SHP77 (cell line): ENCODE data around the gene C10orf143.
"Not testable (repeated sequence)": the region's sequence is repeated elsewhere in the genome, so short reads cannot be mapped to it uniquely, and the experiment has no call there.

Source experiments
- DNase-seq, 2 experiments: peaks; one replicate each; lab custom pipeline; 2025; lab: John Stamatoyannopoulos, UW

C10orf143 gene

DNA sequence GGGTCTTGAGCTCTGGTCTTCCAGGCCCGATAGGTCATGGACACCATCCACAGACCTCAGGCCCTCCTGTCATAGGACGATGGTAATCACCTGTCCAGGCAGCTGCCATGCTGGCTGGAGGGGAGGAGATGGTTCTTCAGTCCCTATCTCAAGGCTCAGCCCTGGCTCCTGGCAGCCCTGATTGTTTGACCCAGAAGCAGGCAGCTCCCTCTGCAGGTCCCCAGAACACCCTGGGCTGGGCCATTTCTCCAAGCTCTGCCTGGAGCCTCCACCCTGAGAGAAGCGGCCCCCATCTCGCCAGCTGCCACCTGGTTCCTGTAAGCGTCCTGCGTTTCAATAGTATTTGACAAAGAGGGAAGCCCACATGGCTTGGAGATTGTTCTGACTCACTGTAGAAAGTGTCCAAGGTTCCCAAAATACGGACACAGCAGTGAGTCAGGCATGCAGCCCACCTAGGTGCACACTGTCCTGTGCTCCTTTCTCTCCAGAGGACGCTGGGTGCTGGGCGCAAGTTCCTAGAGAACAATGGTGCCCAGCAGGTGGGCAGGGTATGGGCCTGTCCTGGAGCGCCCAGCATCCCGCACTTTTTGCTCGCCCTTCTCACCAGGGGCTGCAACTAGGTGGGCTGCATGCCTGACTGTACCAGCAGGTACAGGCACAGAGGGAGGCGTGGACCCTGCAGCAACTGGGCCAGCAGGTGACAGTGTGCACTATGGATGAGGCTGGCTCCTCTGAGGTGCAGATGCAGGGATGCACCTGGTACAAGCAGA lies 74.1 kb downstream of the C10orf143 start:
- DNase-seq, result no peak

DNA sequence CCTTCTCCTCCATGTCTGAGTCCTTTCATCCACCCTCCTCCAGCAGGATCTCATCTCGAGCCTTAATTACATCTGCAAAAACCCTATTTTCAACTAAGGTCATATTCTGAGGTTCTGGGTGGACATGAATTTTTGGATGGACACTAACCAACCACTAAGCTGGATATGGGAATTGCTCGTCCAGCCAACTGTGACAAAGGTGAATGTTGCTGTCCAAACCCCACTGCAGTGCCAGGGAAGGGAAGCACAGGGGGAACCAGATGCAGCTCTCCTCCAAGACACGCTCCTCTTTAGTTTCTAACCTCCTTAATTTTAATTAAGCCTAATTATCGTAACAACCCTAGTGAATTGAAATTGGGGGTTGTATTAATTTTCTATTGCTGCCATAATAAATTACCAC lies 81.4 kb downstream of the C10orf143 start:
- DNase-seq, result no peak

DNA sequence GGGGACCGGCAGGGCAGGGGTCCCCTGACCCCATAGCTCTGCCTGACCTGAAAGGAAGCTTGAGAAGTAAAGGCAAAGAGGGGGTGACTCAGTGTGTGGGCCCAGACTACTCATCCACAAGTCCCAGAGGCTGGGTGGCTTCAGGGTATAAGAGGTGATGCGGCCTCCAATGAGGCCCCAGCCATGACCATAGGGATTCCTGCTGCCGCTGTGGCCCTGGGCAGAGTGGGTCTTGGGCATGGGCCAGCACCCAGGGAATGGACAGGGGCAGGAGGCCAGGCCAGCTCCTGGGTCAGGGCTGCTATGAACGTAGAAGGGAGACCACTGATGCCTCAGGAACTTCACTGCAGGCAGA lies 82.2 kb downstream of the C10orf143 start:
- DNase-seq, result no peak

DNA sequence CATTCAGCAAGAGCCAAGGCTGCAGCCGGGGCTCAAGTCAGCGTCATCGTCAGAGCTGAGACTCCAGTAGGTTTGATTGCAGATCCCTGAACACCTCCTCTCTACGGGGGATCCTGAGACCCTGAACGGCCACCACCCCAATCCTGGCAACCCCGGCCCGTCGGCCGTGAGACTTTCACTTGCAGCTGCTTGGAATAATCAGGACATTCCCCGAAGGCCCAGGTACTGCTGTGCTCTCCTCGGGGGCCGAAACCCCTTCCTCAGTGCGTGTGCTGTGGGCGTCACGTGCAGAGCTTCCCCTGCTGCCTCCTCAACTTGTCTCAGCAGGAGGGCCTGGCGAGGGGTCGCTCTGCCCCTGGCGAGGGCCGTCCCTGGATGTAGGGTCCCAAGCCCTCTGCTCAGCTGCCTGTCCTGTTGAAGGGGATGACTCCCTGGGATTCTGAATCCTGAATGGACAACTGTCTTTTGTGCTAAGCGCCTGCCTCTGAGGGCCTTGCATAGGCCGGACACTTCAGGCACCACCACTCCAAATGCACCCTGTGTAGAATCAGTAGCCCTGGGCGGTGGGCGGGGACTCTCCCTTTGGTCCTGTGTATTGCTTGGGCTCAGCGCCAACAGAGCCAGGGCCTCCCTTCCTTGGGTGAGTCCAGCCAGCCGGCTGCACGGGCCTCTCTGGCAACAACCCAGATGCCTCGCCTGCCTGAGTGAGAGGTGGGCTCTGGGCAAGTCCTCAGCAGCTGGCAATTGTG lies 82.7 kb downstream of the C10orf143 start:
- peak; percentile 65 to 77 for DNase-seq

DNA sequence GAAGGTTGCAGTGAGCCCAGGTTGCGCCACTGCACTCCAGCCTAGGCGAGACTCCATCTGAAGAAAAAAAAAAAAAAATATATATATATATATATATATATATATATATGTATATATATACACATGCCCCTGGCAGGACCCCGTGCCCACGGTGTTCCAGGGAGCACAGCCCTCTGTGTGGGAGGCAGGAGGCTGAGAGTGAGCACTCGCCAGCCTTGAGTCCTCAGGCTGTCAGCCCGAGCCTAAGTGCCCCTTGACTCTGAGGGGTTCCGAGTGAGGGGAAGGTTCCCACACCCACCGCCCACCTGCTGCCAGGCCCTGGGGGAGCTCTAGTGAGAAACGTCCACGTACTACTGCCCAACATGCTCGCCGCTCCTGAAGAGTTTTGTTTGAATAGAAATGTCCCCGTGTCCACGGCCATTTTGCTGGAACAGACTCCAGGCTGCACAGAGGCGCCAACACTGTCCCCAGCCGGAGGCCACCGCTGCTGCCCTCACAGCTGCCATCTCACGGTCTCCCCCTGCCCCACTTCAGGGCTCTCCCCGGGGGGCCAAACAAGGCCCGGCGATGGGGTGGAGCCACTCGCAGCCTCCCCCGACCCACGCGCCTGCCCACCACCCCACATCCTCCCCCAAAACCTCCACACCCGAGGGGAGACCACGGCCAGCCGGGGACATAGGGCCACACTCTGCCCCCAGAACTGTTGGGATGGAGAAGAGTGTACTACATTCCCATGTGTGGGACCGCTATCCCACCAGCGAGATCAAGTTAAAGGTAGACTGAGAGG lies 83.8 kb downstream of the C10orf143 start:
- DNase-seq, result no peak

DNA sequence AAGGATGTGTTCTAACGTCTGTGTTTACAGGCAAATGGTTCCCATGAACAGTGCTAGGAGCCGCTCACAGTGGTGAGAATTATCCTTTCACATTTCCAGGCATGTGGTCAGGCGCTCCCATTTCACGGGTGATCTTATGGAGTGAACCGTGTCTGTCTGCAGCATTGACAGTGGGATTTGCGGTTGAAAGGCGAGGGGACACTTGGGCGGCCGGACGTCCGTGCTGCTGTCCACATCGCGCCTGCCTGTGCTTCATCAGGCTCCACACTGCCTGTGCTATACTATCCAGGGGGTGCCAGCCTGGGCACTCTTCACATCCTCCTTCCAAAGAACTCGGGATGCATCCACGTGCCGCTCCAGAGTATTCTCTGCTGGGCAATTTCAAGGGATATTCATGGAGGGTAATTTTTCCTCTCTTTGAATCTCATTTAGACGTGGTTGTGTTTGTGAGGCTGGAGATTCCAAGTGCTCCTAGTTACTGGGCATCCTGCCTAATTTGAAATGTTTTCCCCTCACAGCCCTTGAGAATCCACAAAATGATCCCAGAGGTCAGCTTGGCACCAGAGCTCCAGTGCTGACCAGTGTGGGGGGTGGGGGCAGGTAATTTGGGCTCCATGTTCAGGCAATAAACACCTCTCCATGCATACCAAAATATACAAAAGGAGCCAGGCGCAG lies 84.7 kb downstream of the C10orf143 start:
- no peak for DNase-seq

DNA sequence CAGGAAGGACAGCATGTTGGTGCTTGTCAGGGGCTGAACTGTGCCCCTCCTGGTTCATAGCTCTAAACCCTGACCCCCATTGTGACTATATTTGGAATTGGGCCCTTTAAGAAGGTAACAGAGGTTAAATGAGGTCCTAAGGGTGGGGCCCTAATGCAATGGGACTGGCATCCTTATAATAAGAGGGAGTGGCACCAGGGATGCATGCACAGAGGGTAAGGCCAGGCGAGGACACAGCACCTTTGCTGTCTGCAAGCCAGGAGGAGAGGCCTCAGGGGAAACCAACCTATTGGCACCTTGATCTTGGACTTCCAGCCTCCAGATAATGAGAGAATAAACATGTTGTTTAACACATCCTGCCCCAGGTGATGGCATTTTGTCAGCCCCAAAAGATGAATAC lies 85.3 kb downstream of the C10orf143 start:
- no peak for DNase-seq

DNA sequence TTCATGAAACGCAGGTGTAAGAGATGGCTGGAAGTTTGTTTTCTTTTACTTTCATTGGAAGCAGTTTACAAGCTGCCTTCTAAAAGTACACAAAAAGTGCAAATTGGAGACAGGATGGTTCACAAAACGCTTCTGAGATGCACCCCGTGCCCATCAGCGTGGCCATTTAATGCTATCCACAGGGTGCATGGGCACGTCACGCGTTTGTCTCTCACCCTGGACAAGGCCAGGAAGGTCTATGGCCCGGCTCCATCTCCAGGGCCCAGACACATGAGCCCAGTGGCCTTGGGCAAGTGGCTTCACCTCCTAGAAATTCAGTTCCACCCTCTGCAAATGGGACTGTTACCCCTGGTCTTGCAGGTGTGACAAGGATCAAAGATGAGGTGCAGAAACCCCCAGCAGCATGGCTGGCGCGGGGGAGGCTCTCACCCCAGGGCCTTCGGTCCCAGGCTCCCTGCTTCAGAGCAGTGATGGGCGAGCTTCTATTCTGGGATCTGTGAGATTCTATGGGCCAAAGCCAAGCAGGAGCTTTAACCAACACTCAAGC lies 85.8 kb downstream of the C10orf143 start:
- DNase-seq, result no peak

DNA sequence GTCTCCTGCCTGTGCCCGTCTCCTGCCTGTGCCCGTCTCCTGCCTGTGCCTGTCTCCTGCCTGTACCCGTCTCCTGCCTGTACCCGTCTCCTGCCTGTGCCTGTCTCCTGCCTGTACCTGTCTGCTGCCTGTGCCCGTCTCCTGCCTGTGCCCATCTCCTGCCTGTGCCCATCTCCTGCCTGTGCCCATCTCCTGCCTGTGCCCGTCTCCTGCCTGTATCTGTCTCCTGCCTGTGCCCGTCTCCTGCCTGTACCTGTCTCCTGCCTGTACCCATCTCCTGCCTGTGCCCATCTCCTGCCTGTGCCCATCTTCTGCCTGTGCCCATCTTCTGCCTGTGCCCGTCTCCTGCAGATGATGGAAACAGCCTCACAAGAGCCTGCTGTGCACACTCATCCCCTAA lies 86.3 kb downstream of the C10orf143 start:
- DNase-seq, result not testable (repeated sequence)

DNA sequence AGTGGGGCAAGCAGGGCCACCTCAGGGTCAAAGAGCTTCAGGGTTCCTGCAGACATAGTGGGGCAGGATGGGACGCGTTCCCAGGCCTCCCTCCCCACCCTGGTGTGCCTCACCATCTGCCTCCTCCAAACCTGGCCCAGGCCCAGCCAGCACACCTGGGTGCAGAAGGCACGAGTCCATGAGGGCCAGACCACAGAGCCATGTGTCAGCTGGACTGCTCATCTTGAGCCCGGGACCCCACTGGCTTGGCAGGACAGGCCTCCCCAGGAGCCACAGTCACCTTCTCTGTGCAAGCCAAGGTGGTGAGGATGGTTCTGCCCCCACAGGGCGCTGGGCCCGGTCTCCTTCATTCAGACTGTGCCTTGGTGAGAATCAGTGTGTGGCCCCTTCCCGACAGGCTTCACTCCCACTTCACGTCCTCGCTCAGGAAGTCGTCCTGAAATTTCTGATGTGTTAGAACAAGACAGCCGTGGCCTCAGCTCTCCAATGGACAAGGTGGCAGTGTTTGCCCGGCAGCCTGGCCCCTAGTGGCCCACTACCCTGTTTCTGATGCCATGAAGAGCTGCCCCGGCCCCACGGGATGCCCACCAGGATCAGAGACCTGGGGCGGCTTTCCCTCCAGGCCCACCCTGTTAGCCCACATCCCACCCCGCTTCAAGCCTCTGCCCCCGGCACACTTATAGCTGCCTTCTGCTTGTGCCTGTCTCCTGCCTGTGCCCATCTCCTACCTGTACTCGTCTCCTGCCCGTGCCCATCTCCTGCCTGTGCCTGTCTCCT lies 87.0 kb downstream of the C10orf143 start:
- no peak for DNase-seq

DNA sequence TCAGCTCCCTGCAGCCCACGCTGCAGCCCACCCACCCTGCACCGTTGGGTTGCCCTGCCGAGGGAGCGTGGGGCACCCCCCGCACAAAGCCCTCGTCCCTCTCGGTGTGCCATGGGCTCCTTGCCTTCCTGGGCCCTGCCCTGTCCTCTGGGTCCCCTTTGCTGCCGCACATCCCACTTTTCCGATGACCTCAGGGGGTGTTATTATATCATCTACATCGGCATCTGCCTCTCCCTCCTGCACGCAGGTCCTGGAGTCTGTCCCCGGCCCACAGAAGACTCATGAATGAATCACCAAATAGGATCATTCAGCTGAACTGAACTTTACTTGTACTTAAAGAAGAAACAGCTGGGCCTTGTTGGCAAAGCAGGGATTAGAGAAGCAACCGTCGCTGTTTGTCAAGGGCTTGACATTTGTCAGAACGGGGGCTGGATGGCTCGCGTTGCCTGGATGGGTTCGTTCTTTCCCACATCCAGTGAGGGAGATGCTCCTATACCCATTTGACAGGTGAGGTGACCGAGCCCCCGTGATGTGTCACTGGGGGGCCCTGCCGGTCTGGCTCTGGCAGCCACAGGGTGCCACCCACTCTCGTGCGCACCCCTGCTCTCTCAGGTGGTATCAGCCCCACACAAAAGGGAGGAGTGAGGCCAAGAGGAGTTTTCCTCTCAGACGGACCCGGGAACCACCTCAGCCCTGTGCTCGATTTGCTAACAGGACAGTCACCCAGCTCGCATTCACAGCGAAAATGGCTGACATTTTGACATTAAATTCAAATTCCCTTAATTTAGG lies 87.9 kb downstream of the C10orf143 start:
- no peak for DNase-seq

DNA sequence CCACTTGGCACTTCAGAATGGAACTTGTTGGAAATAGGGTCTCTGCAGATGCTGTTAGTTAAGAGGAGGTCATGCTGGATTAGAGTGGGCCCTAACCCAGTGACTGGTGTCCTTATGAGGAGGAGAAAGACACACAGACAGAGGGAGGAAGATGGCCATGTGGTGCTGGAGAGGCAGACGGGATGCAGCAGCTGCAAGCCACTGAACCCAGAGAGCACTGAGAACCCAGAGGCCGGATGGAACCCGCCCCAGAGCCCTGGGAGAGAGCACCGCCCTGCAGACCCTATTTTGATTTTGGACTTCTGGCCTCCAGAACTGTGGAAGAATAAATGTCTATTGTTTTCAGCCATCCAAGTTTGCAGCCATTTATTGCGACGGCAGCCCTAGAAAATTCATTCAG lies 88.5 kb downstream of the C10orf143 start:
- no peak for DNase-seq

DNA sequence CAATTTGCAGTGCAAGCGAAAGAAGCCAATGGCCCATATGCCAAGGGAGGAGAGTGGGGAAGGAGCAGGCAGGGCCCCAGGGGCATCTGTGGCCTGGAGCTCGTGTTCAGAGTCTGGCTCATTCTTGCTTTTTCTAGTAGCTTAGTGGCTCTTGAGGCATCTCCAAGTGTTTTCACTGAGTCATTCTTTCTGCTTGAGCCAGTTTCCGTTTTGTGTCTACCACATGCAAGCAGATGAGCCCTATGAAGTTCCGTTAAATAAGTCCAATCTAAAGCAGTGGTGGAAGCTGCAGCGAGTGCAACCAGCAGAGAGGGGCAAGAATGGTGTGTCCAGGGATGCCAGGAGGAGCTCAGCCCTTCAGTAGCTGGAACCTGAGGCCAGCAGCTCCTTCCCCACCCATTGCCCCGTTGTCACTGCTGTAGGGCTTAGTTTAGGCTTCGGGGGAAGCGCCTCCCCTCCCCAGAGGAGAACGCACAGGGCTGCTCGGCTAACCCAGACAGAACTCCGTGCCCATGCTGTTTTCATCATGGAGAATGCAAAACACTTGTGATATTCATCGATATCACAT lies 89.2 kb downstream of the C10orf143 start:
- no peak for DNase-seq

DNA sequence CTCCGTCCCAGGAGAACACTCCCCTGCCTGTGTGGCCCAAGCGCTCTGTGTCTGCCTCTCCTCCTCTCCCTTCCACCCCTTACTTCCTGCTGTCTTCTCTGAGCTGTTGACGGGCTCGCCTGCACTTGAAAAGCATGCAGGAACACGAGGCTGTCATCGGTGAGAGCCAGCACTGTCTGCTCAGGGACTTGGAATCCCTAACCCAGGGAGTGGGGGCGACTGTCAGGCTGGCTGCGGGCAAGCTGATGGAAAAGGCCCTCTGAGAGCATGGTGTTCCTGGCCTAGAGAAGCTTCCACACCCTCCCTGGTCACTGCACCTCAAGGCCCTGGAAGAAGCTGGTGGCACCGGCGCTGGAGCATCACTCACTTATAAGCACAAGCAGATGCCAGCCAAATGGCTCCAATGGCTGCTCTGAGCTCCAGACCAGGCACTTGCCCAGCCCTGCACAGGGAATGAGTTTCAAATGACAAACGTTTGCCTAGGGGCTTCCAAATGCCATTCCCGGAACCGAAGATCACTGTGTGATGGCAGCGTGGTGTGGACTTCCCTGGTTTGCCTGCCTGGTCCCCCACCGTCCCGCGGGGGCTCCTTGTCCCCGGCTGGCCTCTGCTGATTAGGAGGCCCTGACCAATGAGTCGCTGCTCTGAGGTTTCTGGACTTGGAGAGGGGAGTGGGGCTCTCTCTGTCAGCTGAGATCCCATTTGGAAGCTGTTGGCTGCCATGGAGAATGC lies 89.8 kb downstream of the C10orf143 start:
- no peak for DNase-seq

DNA sequence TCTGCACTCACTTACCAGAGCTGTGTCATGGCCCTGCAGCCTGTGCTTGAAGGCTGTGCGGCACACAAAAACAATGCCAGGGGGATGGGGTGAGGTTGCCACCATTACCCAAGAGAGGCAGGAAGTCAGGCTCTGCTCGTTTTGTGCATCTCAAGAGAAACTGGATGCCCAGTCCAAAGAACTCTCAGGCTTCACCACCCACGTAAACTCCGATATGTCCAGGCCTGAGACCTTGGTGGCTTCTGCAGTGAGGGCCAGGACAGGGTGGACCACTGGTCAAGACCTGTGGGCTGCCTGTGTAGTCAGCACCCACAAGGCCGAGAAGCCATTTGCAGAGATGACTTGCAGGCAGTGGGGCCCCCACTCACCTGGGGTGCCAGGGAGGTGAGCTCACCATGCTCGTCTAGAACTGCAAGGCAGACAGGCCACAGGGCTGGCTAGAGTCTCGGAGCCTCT lies 91.9 kb downstream of the C10orf143 start:
- no peak for DNase-seq

DNA sequence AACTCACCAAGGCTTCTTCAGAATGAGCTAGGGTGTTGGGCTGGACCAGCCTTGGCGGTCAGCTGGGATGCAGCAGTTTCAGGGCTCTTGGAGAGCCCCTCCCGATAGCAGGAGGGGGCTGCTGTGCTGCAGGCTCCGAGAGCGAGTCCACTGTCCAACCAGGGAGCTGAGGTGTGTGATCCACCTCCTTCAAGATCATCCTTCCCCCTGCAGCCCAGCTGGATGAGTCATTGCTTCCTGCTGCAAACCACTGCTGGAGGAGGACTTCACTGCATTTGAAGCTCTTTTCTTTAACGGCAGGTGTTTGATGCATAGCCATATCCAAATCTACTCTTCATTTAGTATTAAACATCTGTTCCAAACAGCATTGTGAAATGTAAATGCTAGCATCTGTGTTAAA lies 92.4 kb downstream of the C10orf143 start:
- no peak for DNase-seq

DNA sequence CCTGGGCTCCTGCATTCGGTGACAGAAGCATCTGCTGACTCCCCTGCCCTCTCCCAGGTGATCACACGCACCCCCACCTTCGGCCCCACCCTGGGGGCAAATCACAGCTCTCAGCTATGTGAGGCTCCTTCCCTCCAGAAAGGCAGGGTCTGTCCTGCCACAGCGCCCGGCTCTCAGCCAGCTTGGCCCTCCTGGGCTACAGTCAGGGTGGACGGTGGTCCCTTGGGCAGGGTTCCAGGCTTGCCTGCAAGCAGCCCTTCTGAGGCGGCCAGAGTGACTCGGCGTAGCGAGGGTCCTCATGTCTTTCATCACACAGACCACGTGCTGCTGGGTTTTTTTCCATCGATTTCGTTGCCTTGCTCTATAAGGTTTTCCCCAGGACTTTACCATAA lies 93.0 kb downstream of the C10orf143 start:
- DNase-seq, result no peak

DNA sequence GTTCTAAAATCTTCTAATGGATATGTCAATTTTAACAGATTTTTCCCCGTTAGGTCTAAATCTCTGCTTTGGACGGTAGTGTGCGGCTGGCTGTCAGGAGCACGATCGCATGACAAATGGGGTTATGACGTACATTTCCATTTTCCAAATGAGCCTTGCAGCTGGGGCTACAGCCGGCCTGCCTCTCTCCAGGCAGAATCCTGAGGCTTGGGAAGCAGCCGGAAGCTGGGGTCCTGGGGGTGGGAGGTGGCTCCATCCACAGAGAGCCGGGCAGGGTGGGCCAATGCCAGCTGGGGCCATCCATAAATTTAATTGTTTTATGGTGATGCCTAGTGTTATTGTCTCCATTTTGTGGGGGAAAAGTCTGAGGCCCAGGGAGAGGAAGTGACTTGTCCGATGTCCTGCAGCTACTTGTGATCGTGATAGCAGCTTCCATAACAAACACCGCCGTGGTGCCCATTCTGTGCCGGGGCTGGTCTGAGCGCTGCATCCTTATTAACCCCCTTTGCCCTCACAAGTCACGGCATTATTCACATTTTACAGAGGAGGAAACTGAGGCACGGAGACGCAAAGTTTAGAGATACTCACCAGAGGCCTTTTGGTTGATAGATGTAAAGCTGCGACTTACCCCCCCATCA lies 93.5 kb downstream of the C10orf143 start:
- no peak for DNase-seq

DNA sequence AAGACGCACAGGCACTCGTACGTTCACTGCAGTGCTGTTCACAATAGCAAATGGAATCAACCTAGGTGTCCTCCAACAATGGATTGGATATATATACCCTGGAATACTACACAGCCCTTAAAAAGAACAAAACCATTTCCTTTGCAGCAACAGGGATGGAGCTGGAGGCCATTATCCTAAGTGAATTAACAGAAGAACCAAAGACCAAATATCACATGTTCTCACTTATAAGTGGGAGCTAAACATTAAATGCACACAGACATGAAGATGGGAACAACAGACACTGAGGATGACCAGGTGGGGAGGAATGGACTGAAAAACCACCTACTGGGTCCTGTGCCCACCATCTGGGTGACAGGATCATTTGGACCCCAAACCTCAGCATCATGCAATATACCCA lies 94.5 kb downstream of the C10orf143 start:
- no peak for DNase-seq
